ENCODE results near the gene BCAP29.

The BCAP29 gene

GRCh38 chr7:107563775-107564552, 16.1 kb upstream of the BCAP29 start, which contains the start of the genes COG5 and DUS4L:
Gene COG5, minus strand, starts transcription at chr7:107563920. Its CDS starts 24 bp downstream, at chr7:107563896.
Gene DUS4L, plus strand, starts transcription at chr7:107563971. Its CDS starts 3,100 bp downstream, at chr7:107567071.
- no peaks in the 10 kb centered on the region for H4K20me1 ChIP-seq (ENCODE audit: insufficient read depth)
- H3K4me3 ChIP-seq (IDR thresholded peaks at IDR 0.05; ENCODE audit: insufficient read depth, low read depth, low read length) = peak within 1 kb of the TSS; percentile 25
- no peak for TF ChIP-seq CTCF (conservative IDR thresholded peaks at IDR 0.05; ENCODE audit: low read depth, low read length)
- H3K27ac ChIP-seq = peak within 1 kb of the TSS; percentile 70
- peak within 1 kb of the TSS; percentile 91 for H3K4me2 ChIP-seq
- H3K4me1 ChIP-seq (ENCODE audit: low read depth, poor library complexity, severe bottlenecking) = peaks cover 22% of the 10 kb centered on the region
- H2AFZ ChIP-seq (ENCODE audit: low read depth) = peak within 1 kb of the TSS; percentile 98
- no peaks in the 10 kb centered on the region for H3K27me3 ChIP-seq (ENCODE audit: insufficient read depth, low read depth)
- H3K79me2 ChIP-seq (ENCODE audit: insufficient read depth, low read depth) = peaks cover 21% of the 10 kb centered on the region; the same call in 1 of the 2 replicates
- peak within 1 kb of the TSS; percentile 92 for H3K9ac ChIP-seq
- H3K36me3 ChIP-seq (ENCODE audit: insufficient read depth) = no peaks in the 10 kb centered on the region

GRCh38 chr7:107564553-107565298, 15.3 kb upstream of the BCAP29 start:
- Histone ChIP-seq H3K9ac (peak overlapping the region; percentile 92), H4K20me1 (ENCODE audit: insufficient read depth) (no peaks in the 10 kb centered on the region), H3K79me2 (ENCODE audit: insufficient read depth, low read depth) (peaks cover 21% of the 10 kb centered on the region; the same call in 1 of the 2 replicates), H3K4me1 (ENCODE audit: low read depth, poor library complexity, severe bottlenecking) (peaks cover 22% of the 10 kb centered on the region), H2AFZ (ENCODE audit: low read depth) (peak overlapping the region; percentile 98), H3K27me3 (ENCODE audit: insufficient read depth, low read depth) (no peaks in the 10 kb centered on the region), H3K36me3 (ENCODE audit: insufficient read depth) (no peaks in the 10 kb centered on the region), H3K4me2 (peak overlapping the region; percentile 75), H3K27ac (peak overlapping the region; percentile 70), H3K4me3 (IDR thresholded peaks at IDR 0.05; ENCODE audit: insufficient read depth, low read depth, low read length) (no peak overlapping the region)
- TF ChIP-seq CTCF (conservative IDR thresholded peaks at IDR 0.05; ENCODE audit: low read depth, low read length) = no peak

- Histone ChIP-seq H3K79me2 (ENCODE audit: insufficient read depth, low read depth) (no peaks in the 10 kb centered on the region), H4K20me1 (ENCODE audit: insufficient read depth) (no peaks in the 10 kb centered on the region), H3K4me2 (no peak overlapping the region), H3K27me3 (ENCODE audit: insufficient read depth, low read depth) (no peaks in the 10 kb centered on the region), H3K36me3 (ENCODE audit: insufficient read depth) (no peaks in the 10 kb centered on the region), H3K9ac (no peak overlapping the region), H3K4me3 (IDR thresholded peaks at IDR 0.05; ENCODE audit: insufficient read depth, low read depth, low read length) (no peak overlapping the region), H2AFZ (ENCODE audit: low read depth) (no peak overlapping the region), H3K27ac (no peak overlapping the region), H3K4me1 (ENCODE audit: low read depth, poor library complexity, severe bottlenecking) (no peaks in the 10 kb centered on the region)
- no peak for TF ChIP-seq CTCF (conservative IDR thresholded peaks at IDR 0.05; ENCODE audit: low read depth, low read length)
These were observed 9.7 kb upstream of the BCAP29 start for GRCh38 chr7:107570298-107570697.

GRCh38 chr7:107573537-107573936, 6.5 kb upstream of the BCAP29 start:
- Histone ChIP-seq H3K79me2 (ENCODE audit: insufficient read depth, low read depth) (no peaks in the 10 kb centered on the region), H3K9ac (no peak overlapping the region), H3K4me1 (ENCODE audit: low read depth, poor library complexity, severe bottlenecking) (no peaks in the 10 kb centered on the region), H2AFZ (ENCODE audit: low read depth) (no peak overlapping the region), H3K27me3 (ENCODE audit: insufficient read depth, low read depth) (no peaks in the 10 kb centered on the region), H3K36me3 (ENCODE audit: insufficient read depth) (no peaks in the 10 kb centered on the region), H3K27ac (no peak overlapping the region), H3K4me3 (IDR thresholded peaks at IDR 0.05; ENCODE audit: insufficient read depth, low read depth, low read length) (no peak overlapping the region), H3K4me2 (no peak overlapping the region), H4K20me1 (ENCODE audit: insufficient read depth) (no peaks in the 10 kb centered on the region)
- TF ChIP-seq CTCF (conservative IDR thresholded peaks at IDR 0.05; ENCODE audit: low read depth, low read length) = no peak
